Psoas muscle (tissue), 8 donors: ENCODE data around the gene STAG1. TPM values are rescaled to one million over a fixed set of nuclear protein-coding genes. Genes with fewer than 3 reads are reported as not detected.
A peak's percentile ranks its signal among the peaks of the same experiment; 100 is the strongest.

ENCODE experiments used
- ATAC-seq, 4 donors: fragments of 200-7000 bp; cut with Tn5 transposase; one replicate each; pipeline ENCODE4 v1.9.1; 2020; ENCODE audit warnings: moderate library complexity in 3 of 4, mild to moderate bottlenecking in 2 of 4
- DNase-seq, 2 donors: peaks; one replicate each; pipeline ENCODE4 v3.0.0-alpha.2; 2020
- H3K27ac ChIP-seq: fragments of 200-600 bp; one replicate; pipeline ENCODE4 v1.8.0; 2022
- H3K27me3 ChIP-seq, 3 donors: fragments of 200-600 bp in 1 of 3; one replicate each; pipeline versions ENCODE4 v1.6.1 to v1.8.0; 2013 to 2022; ENCODE audit warnings: low read length in 2 of 3, mild to moderate bottlenecking in 2 of 3, moderate library complexity in 1 of 3; ENCODE audit not compliant: insufficient read depth in 3 of 3
- H3K36me3 ChIP-seq, 2 donors: fragments of 200-600 bp in 1 of 2; one replicate each; pipeline versions ENCODE4 v1.6.1 to v1.8.0; 2013 to 2022; ENCODE audit warnings: low read depth in 1 of 2, mild to moderate bottlenecking in 1 of 2, moderate library complexity in 1 of 2; ENCODE audit not compliant: insufficient read depth in 1 of 2
- H3K4me1 ChIP-seq: fragments of 200-600 bp; one replicate; pipeline ENCODE4 v1.8.0; 2022
- H3K4me3 ChIP-seq: fragments of 200-600 bp; one replicate; pipeline ENCODE4 v1.8.0; 2022; ENCODE audit warnings: mild to moderate bottlenecking
- H3K9me3 ChIP-seq: fragments of 200-600 bp; one replicate; pipeline ENCODE4 v1.8.0; 2022
- WGBS, 3 donors: extraction: QIAGEN DNeasy Blood & Tissue Kit; methylation state at CpG; one replicate each; pipeline versions ENCODE4 v1.1.6 to v1.1.7; 2013; 5-methylcytosine and 5-hydroxymethylcytosine counted together
- intact Hi-C, 2 donors: fragments of 100-400 bp; cut with DNase I; formaldehyde crosslinking; loops; one replicate each; pipeline versions ENCODE4 v1.11.0 to v1.14.2; 2022
- polyA plus RNA-seq, 3 donors: library from polyadenylated mRNA; stranded (reverse); fragments of 200-250 nt; gene quantifications; one replicate each; pipeline ENCODE4 v1.2.3, GENCODE V29; 2013
- total RNA-seq, 4 donors: library from RNA; stranded (reverse); fragmentation: NEBNext Ultra II Directional in 2 of 4; extraction: Animal tissue kit (Norgen Biotek cat#: 25700) in 2 of 4; gene quantifications; one replicate each; pipeline versions ENCODE4 v1.2.1 to v1.2.4, GENCODE V29; 2021 to 2023
- TF ChIP-seq, protein P1 (sequence below): fragments of 200-600 bp; IDR thresholded peaks from one replicate; pipeline ENCODE4 v1.8.0; 2022; ENCODE audit warnings: antibody characterized with exemption
- donor health status: healthy with polysubstance abuse.
- donor health status: DM: no; HTN: no; CAD: no; lungs with moderate emphysema.
- donor health status: Bipolar disorder and iron deficiency.
- donor health status: healthy.
- donor health status: DM: yes; HTN: yes; CAD: no.
- donor health status: DM: no; HTN: no; CAD: no.
- donor health status: DM: no; HTN: no; CAD: no.
- donor health status: DM: yes; HTN: yes; CAD: no.

The STAG1 gene
- total and polyA plus RNA-seq, 7 donors, result 8.8 to 27.7 (median 19.7) TPM

DNA sequence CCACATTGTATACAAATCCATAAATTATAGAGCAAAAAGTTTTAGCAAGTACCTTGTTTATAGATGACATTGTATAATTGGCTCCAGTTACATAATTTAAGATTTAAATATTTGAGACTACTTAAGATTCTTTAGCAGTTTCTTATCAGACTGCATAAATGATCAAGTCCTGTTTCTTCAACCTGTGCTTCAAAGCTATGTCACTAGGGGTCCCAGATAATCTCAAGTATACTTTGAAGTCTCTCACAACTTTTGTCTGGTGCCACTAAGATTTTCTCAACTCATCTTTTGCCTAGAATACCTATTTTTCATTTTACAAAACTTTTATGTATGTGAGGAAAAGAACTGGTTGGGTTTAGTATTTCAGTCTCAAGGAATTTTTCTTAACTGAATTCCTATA is 205.5 kb downstream of the STAG1 start:
- intact Hi-C loops, result loop anchor here in 1 of 2 donors (5.0 to 10.0 kb wide), 2 partner anchors 206 to 468 kb away; partner anchors contain the start of gene STAG1
- H3K27ac ChIP-seq, result no peak overlapping the region
- no peaks in the 10 kb centered on the region for H3K4me1 ChIP-seq
- ATAC-seq (no peak), DNase-seq (no peak)
- TF ChIP-seq, protein P1, sequence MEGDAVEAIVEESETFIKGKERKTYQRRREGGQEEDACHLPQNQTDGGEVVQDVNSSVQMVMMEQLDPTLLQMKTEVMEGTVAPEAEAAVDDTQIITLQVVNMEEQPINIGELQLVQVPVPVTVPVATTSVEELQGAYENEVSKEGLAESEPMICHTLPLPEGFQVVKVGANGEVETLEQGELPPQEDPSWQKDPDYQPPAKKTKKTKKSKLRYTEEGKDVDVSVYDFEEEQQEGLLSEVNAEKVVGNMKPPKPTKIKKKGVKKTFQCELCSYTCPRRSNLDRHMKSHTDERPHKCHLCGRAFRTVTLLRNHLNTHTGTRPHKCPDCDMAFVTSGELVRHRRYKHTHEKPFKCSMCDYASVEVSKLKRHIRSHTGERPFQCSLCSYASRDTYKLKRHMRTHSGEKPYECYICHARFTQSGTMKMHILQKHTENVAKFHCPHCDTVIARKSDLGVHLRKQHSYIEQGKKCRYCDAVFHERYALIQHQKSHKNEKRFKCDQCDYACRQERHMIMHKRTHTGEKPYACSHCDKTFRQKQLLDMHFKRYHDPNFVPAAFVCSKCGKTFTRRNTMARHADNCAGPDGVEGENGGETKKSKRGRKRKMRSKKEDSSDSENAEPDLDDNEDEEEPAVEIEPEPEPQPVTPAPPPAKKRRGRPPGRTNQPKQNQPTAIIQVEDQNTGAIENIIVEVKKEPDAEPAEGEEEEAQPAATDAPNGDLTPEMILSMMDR, result peak; percentile 11
- H3K9me3 ChIP-seq, result no peaks in the 10 kb centered on the region
- no peaks in the 10 kb centered on the region for H3K27me3 ChIP-seq
- H3K36me3 ChIP-seq, result peaks cover 0 to 2% of the 10 kb centered on the region in 2 donors
- no peak overlapping the region for H3K4me3 ChIP-seq

DNA sequence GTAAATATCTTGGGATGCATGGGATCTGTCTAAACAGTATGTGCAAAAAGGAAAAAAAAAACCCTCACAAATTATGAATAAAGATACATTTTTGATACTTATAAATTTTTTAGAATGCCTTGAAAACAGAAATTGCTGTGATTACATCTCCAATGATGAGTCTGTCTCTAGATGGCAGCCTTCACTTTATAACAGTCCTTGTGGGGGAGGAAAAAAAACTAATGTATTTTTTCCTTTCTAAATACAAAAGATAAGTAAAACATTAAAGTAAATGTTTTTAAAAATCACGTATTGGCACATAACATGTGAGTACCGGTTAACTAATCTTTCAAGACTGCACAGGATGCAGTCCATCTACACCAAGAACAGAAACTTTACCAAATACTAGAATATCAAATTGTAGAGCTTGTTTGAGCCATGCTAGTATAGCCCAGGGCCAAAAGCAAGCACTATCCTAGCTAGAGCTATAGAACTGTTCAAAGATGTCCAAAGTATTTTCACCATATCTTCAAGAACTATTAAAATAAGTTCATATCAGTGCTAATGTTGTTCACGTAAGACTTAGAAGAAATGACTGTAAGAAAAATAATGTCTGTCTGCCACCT is 206.4 kb downstream of the STAG1 start:
- Histone ChIP-seq H3K27ac (no peak overlapping the region), H3K4me1 (no peaks in the 10 kb centered on the region), H3K4me3 (no peak overlapping the region), H3K36me3 (peaks cover 0 to 2% of the 10 kb centered on the region in 2 donors), H3K9me3 (no peaks in the 10 kb centered on the region), H3K27me3 (no peaks in the 10 kb centered on the region)
- ATAC-seq (no peak), DNase-seq (no peak)
- intact Hi-C loops, result loop anchor here in 1 of 2 donors (5.0 to 10.0 kb wide), 2 partner anchors 207 to 469 kb away; partner anchors contain the start of gene STAG1
- TF ChIP-seq, protein P1, result peak; percentile 25
- 82 to 89% (median 84%) methylated on average over 3 of the region's 3 CpGs for WGBS, 3 donors

DNA sequence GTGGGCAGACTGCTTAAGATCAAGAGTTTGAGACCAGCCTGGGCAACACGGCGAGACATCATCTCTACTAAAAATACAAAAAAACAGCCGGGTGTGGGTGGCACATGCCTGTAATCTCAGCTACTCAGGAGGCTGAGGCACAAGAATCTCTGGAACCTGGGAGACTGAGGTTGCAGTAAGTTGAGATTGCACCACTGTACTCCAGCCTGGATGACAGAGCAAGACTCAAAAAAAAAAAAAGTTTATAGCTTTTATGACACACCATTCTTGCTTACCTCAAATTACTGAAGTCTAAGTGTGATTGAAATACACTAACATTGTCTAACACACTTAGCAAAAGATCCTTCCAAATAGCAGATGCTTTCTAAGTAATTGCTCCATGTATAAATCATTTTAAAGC is 207.6 kb downstream of the STAG1 start:
- no peaks in the 10 kb centered on the region for H3K9me3 ChIP-seq
- no peaks in the 10 kb centered on the region for H3K27me3 ChIP-seq
- 82 to 94% (median 83%) methylated on average over 3 of the region's 3 CpGs for WGBS, 3 donors
- ATAC-seq, result peak in 2 of 4 donors; percentile 27 to 40
- intact Hi-C loops, result loop anchor here in 1 of 2 donors (10.0 kb wide), 1 partner anchor 470 kb away; no protein-coding TSS in a partner anchor
- no peak overlapping the region for H3K27ac ChIP-seq
- TF ChIP-seq, protein P1, result no peak
- no peaks in the 10 kb centered on the region for H3K4me1 ChIP-seq
- no peak overlapping the region for H3K4me3 ChIP-seq
- peaks cover 0 to 2% of the 10 kb centered on the region in 2 donors for H3K36me3 ChIP-seq
- DNase-seq, result no peak

DNA sequence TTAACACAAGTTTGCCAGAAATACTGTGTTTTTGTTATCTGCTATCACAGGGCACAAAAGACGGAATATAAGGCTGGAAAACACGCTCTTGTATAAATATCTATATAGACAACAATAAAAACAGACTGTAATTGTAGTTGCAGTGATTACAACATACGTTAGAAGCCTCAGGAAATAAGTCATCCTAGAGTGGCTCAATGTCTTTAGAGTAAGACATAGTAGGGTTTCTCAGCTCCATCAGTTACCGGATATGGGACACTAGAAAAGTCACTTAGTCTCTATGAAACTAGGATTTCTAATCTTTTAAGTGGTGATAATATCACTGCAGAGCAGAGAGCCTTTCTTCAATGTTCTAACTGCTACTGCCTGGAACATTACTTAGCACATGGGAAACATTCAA is 208.8 kb downstream of the STAG1 start:
- intact Hi-C loops, result loop anchor here in 1 of 2 donors (10.0 kb wide), 1 partner anchor 471 kb away; no protein-coding TSS in a partner anchor
- WGBS, 3 donors, result 90 to 94% (median 92%) methylated on average over 4 of the region's 4 CpGs

More for the DNA sequence above, 208.8 kb downstream of the STAG1 start:
- no peaks in the 10 kb centered on the region for H3K9me3 ChIP-seq
- H3K4me1 ChIP-seq, result no peaks in the 10 kb centered on the region
- no peak overlapping the region for H3K27ac ChIP-seq
- H3K27me3 ChIP-seq, result no peaks in the 10 kb centered on the region
- no peak for DNase-seq
- peak in 1 of 4 donors; percentile 37 for ATAC-seq
- H3K36me3 ChIP-seq, result no peaks in the 10 kb centered on the region
- TF ChIP-seq, protein P1, result no peak
- H3K4me3 ChIP-seq, result no peak overlapping the region
